DOHH2 (cell line): ENCODE data around the gene TACR1.

Experiments used
- CTCF ChIP-seq: fragments of 200-600 bp; sonication (generic); IDR thresholded peaks from one replicate; pipeline ENCODE4 v1.5.1; 2014; ENCODE audit warnings: antibody characterized with exemption, mild to moderate bottlenecking, low read depth, low read length; ENCODE audit not compliant: poor library complexity, severe bottlenecking
- EZH2phosphoT487 ChIP-seq: fragments of 200-600 bp; sonication (generic); IDR thresholded peaks from 2 replicates; pipeline ENCODE4 v1.6.1; 2017; ENCODE audit warnings: borderline replicate concordance, mild to moderate bottlenecking, antibody characterized with exemption, low read length, moderate library complexity, mixed read lengths

DNA sequence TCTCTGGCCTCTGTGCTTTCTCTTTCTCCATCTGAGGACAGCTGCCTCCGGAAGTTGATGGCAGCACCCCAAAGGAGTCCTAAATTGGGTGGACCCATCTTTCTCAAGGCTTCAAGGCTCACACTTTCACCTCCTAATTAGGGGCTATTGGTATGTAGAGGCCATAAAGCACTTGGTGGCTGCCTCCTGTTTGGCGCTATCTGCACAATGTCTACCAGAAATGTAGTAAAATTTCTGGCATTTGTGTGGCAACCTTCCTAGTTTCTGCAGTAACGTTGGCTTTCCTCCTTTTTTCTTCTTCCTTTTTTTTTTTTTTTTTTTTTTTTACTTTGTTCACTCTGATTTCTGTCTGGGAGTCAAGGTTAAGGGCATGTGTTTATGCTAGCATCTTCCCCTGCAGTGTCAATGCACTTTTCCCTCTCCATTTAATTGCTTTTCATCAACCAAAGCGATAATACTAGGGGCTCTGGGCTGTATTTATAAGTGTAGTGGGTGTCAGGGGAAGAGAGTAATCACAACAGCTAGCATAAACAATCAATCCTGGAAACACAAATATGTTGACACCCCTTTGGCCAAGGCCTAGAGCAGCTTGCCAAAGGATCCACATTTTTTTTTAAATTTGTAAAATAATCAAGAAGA lies 86.0 kb downstream of the TACR1 start:
- TF ChIP-seq CTCF (no peak), EZH2phosphoT487 (no peak)
